ENCODE measurements around the gene CDH13.
A peak's percentile ranks its signal among the peaks of the same experiment; 100 is the strongest.

The CDH13 gene

DNA sequence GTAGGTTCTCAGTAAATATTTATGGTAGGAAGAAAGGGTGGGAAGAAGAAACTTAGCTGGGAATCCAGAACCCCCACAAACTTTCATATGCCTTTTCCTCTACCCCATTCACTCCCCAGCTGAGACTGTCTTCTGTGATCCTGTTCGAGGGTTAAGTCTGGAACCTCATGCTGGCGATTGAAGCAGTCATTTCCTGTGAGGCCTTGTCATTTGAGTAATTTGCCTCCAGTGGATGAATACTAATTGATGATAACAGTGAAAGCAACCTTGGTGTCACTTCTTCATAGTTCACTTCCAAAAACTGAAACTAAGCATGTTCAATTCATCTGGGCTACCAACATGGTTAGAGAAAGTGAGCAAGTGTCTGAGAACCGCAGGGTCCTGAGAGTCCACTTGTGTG is 401.2 kb downstream of the CDH13 start:
- DNase-seq (ENCODE audit: low read depth), result no peak
- TF ChIP-seq, protein P1, sequence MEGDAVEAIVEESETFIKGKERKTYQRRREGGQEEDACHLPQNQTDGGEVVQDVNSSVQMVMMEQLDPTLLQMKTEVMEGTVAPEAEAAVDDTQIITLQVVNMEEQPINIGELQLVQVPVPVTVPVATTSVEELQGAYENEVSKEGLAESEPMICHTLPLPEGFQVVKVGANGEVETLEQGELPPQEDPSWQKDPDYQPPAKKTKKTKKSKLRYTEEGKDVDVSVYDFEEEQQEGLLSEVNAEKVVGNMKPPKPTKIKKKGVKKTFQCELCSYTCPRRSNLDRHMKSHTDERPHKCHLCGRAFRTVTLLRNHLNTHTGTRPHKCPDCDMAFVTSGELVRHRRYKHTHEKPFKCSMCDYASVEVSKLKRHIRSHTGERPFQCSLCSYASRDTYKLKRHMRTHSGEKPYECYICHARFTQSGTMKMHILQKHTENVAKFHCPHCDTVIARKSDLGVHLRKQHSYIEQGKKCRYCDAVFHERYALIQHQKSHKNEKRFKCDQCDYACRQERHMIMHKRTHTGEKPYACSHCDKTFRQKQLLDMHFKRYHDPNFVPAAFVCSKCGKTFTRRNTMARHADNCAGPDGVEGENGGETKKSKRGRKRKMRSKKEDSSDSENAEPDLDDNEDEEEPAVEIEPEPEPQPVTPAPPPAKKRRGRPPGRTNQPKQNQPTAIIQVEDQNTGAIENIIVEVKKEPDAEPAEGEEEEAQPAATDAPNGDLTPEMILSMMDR (conservative IDR thresholded peaks at IDR 0.05; ENCODE audit: low read length), result no peak

DNA sequence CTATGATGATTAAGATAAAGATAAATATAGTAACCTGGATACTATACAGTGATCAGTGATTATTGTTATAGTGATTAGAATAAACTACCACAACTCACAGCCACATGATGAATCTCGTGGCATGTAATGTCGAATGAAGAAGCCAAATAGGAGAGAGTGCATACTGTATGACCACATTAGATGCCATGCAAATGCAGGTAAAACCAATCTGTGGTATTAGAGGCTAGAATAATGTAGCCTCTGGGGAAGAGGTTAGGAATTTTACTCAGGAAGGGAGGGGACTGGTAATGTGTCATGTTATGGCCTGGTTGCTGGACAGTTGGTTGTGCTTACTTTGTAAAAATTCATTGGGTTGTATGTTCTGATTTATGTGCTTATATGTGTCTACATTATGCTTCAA is 402.7 kb downstream of the CDH13 start:
- DNase-seq (ENCODE audit: low read depth), result no peak
- no peak overlapping the region for H3K4me3 ChIP-seq (ENCODE audit: low read length)
- TF ChIP-seq, protein P1 (conservative IDR thresholded peaks at IDR 0.05; ENCODE audit: low read length), result no peak

More for the DNA sequence above, 401.2 kb downstream of the CDH13 start:
- no peak overlapping the region for H3K4me3 ChIP-seq (ENCODE audit: low read length)

DNA sequence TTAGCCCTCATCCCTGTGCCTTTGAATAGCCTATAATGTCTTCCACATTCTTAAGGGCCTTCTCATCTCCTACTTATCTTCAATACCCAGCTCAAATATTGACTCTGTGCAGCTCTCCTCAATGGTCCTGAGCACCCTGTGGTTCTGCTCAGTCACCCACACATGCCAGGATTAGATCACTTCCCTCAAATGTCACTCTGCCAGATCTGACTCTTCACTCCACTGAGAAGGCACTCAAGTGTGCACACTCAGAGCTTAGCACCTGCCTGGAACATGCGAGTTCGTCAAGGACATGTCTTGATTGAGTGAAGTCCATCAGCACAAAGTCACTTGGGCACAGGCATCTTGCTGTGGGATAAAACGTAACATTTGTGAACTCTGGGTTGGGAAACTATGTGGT is 404.8 kb downstream of the CDH13 start:
- TF ChIP-seq, protein P1 (conservative IDR thresholded peaks at IDR 0.05; ENCODE audit: low read length), result no peak
- DNase-seq (ENCODE audit: low read depth), result no peak
- H3K4me3 ChIP-seq (ENCODE audit: low read length), result no peak overlapping the region

DNA sequence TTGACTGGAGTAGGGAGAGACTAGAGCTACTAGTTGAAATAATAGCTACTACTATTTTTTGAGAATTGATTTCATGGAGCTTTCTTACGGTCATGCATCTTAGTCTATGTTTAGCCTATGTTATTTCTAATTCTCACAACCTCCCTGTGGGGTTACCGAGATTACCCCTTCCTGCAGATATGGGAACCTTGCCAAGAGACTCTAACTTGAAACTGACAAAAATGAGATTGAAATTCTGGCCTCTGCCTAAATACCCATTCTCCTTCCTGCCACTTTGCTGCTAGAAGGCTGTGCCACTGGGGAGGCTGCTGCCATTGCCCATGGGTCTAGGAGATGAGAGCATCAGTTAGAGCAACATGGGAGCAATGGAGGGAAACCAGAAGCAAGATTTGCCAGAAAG is 410.3 kb downstream of the CDH13 start:
- H3K4me3 ChIP-seq (ENCODE audit: low read length), result no peak overlapping the region
- TF ChIP-seq, protein P1 (conservative IDR thresholded peaks at IDR 0.05; ENCODE audit: low read length), result no peak
- DNase-seq (ENCODE audit: low read depth), result no peak

DNA sequence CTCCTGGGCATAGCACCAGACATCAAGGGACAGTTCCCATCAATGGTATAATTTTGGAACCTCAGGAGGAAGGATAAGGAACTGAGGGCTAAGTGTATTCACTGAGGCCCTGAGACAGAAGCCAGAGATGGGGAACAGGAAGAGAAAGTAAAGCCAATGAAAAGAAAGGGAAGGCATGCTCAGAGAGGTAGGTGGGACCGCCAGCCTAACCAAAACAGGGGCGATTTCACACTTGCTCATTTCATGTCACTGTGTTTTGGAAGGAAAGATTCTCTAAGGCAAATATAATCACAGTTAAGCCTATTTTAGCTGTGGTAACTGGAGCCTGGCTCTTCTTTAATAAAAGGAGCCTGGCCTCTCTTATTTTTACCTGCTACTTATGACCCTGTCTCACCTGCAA is 411.1 kb downstream of the CDH13 start:
- DNase-seq (ENCODE audit: low read depth), result no peak
- TF ChIP-seq, protein P1 (conservative IDR thresholded peaks at IDR 0.05; ENCODE audit: low read length), result no peak
- no peak overlapping the region for H3K4me3 ChIP-seq (ENCODE audit: low read length)

DNA sequence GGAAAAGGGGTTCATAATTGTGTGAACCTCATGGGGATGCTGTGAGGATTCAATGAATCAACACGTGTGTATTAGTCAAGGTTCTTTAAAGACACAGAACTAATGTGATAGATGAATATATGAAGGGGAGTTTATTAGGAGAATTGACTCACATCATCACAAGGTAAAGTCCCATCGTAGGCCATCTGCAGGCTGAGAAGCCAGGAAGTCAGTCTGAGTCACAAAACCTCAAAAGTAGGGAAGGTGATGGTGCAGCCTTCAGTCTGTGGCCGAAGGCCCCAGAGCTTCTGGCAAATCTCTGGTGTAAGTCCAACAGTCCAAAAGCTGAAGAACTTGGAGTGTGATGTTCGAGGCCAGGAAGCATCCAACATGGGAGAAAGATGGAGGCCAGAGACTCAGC is 413.4 kb downstream of the CDH13 start:
- no peak overlapping the region for H3K4me3 ChIP-seq (ENCODE audit: low read length)
- TF ChIP-seq, protein P1 (conservative IDR thresholded peaks at IDR 0.05; ENCODE audit: low read length), result no peak
- DNase-seq (ENCODE audit: low read depth), result peak; percentile 17

DNA sequence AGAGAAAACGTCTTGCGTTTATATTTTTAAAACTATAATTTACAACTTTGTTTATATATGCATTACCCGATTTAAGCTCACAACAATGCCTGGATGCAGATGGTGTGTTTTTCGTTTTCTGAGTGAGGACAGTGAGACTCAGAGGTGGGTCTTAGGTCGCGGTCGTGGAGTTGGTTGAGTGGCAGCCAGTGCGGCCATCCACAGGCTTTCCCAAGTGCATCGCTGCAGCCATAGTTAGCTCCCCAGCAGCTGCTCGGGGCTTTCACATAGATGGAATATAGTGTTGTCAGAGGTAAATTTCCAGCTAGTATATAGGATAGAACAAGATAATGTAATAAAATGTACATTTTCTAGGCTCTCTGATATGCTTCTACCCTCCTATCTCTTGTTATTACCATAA is 417.8 kb downstream of the CDH13 start:
- H3K4me3 ChIP-seq (ENCODE audit: low read length), result no peak overlapping the region
- TF ChIP-seq, protein P1 (conservative IDR thresholded peaks at IDR 0.05; ENCODE audit: low read length), result no peak
- DNase-seq (ENCODE audit: low read depth), result no peak
